B cell (primary cell): ENCODE data around the gene NOL9. TPM values are rescaled to one million over a fixed set of nuclear protein-coding genes. Genes with fewer than 3 reads are reported as not detected.

ENCODE experiments used
- ATAC-seq: fragments of 200-7000 bp; cut with Tn5 transposase; one replicate; pipeline ENCODE4 v1.10.0; 2021; ENCODE audit warnings: low read depth, mild to moderate bottlenecking, moderate number of reproducible peaks, moderate library complexity
- CTCF ChIA-PET: fragments of 350-600 bp; sonication (Branson Sonifier 250); formaldehyde crosslinking; loops from one replicate; lab custom pipeline; 2021; ENCODE audit warnings: antibody characterized with exemption, inconsistent platforms; lab: Charles Lee
- POLR2A ChIA-PET: fragments of 350-600 bp; sonication (Branson Sonifier 250); formaldehyde crosslinking; loops from one replicate; lab custom pipeline; 2021; ENCODE audit warnings: antibody characterized with exemption; lab: Charles Lee
- DNase-seq: peaks from one replicate; pipeline ENCODE4 v3.0.0; 2013
- H2AFZ ChIP-seq: 2 replicates; pipeline ENCODE4 v1.6.1; 2012; ENCODE audit warnings: mild to moderate bottlenecking, low read depth, low read length; ENCODE audit not compliant: insufficient read depth, poor library complexity, severe bottlenecking
- H3K27ac ChIP-seq, 2 donors: 1 replicate in 1 of 2; 2 replicates in 1 of 2; pipeline ENCODE4 v1.5.1; 2012 to 2013; ENCODE audit warnings: low read length in 2 of 2, mild to moderate bottlenecking in 2 of 2, moderate library complexity in 1 of 2
- H3K27me3 ChIP-seq, 4 experiments: fragments of 200-600 bp in 1 of 4; sonication (generic) in 1 of 4; replicated peaks in 1 of 4; 1 replicate in 2 of 4; 2 replicates in 2 of 4; pipeline versions ENCODE4 v1.6.1 to v1.7.0; 2013 to 2016; ENCODE audit warnings: low read length in 3 of 4, mild to moderate bottlenecking in 2 of 4, mixed read lengths in 1 of 4, moderate library complexity in 1 of 4; ENCODE audit not compliant: insufficient read depth in 4 of 4, control insufficient read depth in 3 of 4; ENCODE audit errors: control extremely low read depth in 1 of 4
- H3K36me3 ChIP-seq, 2 experiments: replicated peaks in 1 of 2; 1 replicate in 1 of 2; 2 replicates in 1 of 2; pipeline versions ENCODE4 v1.6.1 to v1.7.1; 2013; ENCODE audit warnings: low read length in 1 of 2; ENCODE audit not compliant: insufficient read depth in 2 of 2, control insufficient read depth in 1 of 2; ENCODE audit errors: control extremely low read depth in 1 of 2, extremely low read depth in 1 of 2
- H3K4me1 ChIP-seq, 2 donors: fragments of 200-600 bp in 1 of 2; sonication (generic) in 1 of 2; 1 replicate in 1 of 2; 2 replicates in 1 of 2; pipeline versions ENCODE4 v1.5.1 to v1.6.1; 2013 to 2017; ENCODE audit warnings: low read length in 2 of 2; ENCODE audit not compliant: control insufficient read depth in 2 of 2, insufficient read depth in 2 of 2
- H3K4me2 ChIP-seq: replicated peaks from 2 replicates; pipeline ENCODE3; 2012; ENCODE audit warnings: mild to moderate bottlenecking, low read depth, low read length; ENCODE audit not compliant: poor library complexity, severe bottlenecking
- H3K4me3 ChIP-seq, 5 experiments: fragments of 200-600 bp in 1 of 5; sonication (generic) in 1 of 5; 1 replicate in 3 of 5; 2 replicates in 2 of 5; pipeline versions ENCODE4 v1.5.1 to v1.7.0; 2011 to 2016; ENCODE audit warnings: low read length in 4 of 5, mild to moderate bottlenecking in 4 of 5, low read depth in 2 of 5, control low read depth in 1 of 5, moderate library complexity in 1 of 5; ENCODE audit not compliant: insufficient read depth in 1 of 5; ENCODE audit errors: control extremely low read depth in 1 of 5, extremely low read depth in 1 of 5
- H3K79me2 ChIP-seq: fragments of 200-600 bp; sonication (generic); one replicate; pipeline ENCODE4 v1.6.0; 2016; ENCODE audit warnings: low read length; ENCODE audit not compliant: control insufficient read depth, insufficient read depth
- H3K9ac ChIP-seq: fragments of 200-600 bp; sonication (generic); 2 replicates; pipeline ENCODE4 v1.6.1; 2017; ENCODE audit warnings: mild to moderate bottlenecking, low read length, moderate library complexity
- H3K9me3 ChIP-seq, 3 donors: one replicate each; pipeline versions ENCODE4 v1.6.1 to v1.7.1; 2013; ENCODE audit warnings: low read length in 2 of 3; ENCODE audit not compliant: control insufficient read depth in 2 of 3, insufficient read depth in 1 of 3; ENCODE audit errors: control extremely low read depth in 1 of 3
- H4K20me1 ChIP-seq: 2 replicates; pipeline ENCODE4 v1.6.0; 2012; ENCODE audit warnings: mild to moderate bottlenecking, low read length; ENCODE audit not compliant: insufficient read depth, control insufficient read depth, poor library complexity, severe bottlenecking
- H3K27ac Mint-ChIP-seq: one replicate; pipeline ENCODE4 v1.8.0; 2021; ENCODE audit warnings: mixed read lengths
- H3K27me3 Mint-ChIP-seq: one replicate; pipeline ENCODE4 v1.8.0; 2021; ENCODE audit warnings: mixed read lengths
- H3K4me1 Mint-ChIP-seq: one replicate; pipeline ENCODE4 v1.8.0; 2021; ENCODE audit warnings: mixed read lengths
- H3K4me3 Mint-ChIP-seq: one replicate; pipeline ENCODE4 v1.8.0; 2021; ENCODE audit warnings: mixed read lengths
- H3K9me3 Mint-ChIP-seq: one replicate; pipeline ENCODE4 v1.8.0; 2022; ENCODE audit warnings: mixed read lengths; ENCODE audit not compliant: insufficient read depth
- CTCF ChIP-seq: fragments of 200-600 bp; IDR thresholded peaks from one replicate; pipeline ENCODE4 v1.8.0; 2022; ENCODE audit warnings: antibody characterized with exemption, mild to moderate bottlenecking
- EZH2 ChIP-seq: IDR thresholded peaks from 2 replicates; pipeline ENCODE4 v1.6.1; 2012; ENCODE audit warnings: borderline replicate concordance, low read depth, mild to moderate bottlenecking, moderate library complexity, low read length; ENCODE audit not compliant: insufficient read depth, poor library complexity, severe bottlenecking
- WGBS: methylation state at CpG from one replicate; pipeline ENCODE4 v1.1.5; 2013; ENCODE audit warnings: missing lambda C conversion rate; ENCODE audit not compliant: insufficient coverage; 5-methylcytosine and 5-hydroxymethylcytosine counted together
- intact Hi-C: fragments of 100-400 bp; cut with micrococcal nuclease; formaldehyde crosslinking; loops from one replicate; pipeline ENCODE4 v1.10.0; 2022
- polyA plus RNA-seq: library from polyadenylated mRNA; depleted of rRNA; stranded (reverse); fragments of >200 nt; gene quantifications from 2 replicates; pipeline ENCODE4 v1.2.3, GENCODE V29; 2012
- total RNA-seq, 2 donors: library from RNA; stranded (reverse); fragments of 120-200 nt in 1 of 2; gene quantifications; 1 replicate in 1 of 2; 2 replicates in 1 of 2; pipeline versions ENCODE4 v1.2.3 to v1.2.4, GENCODE V29; 2013 to 2022

Gene NOL9
- total and polyA plus RNA-seq, 2 donors (not counting 1 experiment from before 2014, with no cell fraction given), result 23.8 to 49.5 TPM

- CTCF ChIA-PET, result no interaction called here
- H3K4me3 Mint-ChIP-seq, result no peak overlapping the region
- no peak for ATAC-seq
- Histone ChIP-seq H3K79me2 (peaks cover 19% of the 10 kb centered on the region), H3K27me3 (no peaks in the 10 kb centered on the region), H4K20me1 (peaks cover 62% of the 10 kb centered on the region), H2AFZ (no peak overlapping the region), H3K4me2 (no peak overlapping the region), H3K4me1 (peaks cover 0 to 18% of the 10 kb centered on the region in 2 donors), H3K9ac (no peak overlapping the region), H3K36me3 (peaks cover 0 to 44% of the 10 kb centered on the region in 2 experiments), H3K4me3 (no peak overlapping the region), H3K27ac (no peak overlapping the region), H3K9me3 (no peaks in the 10 kb centered on the region)
- POLR2A ChIA-PET, result no interaction called here
- WGBS, result 91% methylated on average over 24 of the region's 25 CpGs
- no peak for TF ChIP-seq EZH2
- TF ChIP-seq CTCF, result no peak
- no peaks in the 10 kb centered on the region for H3K9me3 Mint-ChIP-seq
- peaks cover 8% of the 10 kb centered on the region for H3K4me1 Mint-ChIP-seq
- no peak for DNase-seq
- no peak overlapping the region for H3K27ac Mint-ChIP-seq
- intact Hi-C loops, result no loop called here
- no peaks in the 10 kb centered on the region for H3K27me3 Mint-ChIP-seq
Measured at GRCh38 chr1:6588128-6588892, 34.0 kb upstream of the NOL9 start.

- ChIA-PET POLR2A (interaction anchor here (0.6 kb wide), 1 partner anchor 65 kb away, joined by 8 read pairs; no protein-coding TSS in a partner anchor), CTCF (no interaction called here)
- peaks cover 0 to 21% of the 10 kb centered on the region in 2 donors for H3K4me1 ChIP-seq
- H3K9me3 ChIP-seq, result no peaks in the 10 kb centered on the region
- no peak overlapping the region for H3K4me3 Mint-ChIP-seq
- H3K9me3 Mint-ChIP-seq, result no peaks in the 10 kb centered on the region
- peaks cover 10% of the 10 kb centered on the region for H3K4me1 Mint-ChIP-seq
- WGBS, result 21% methylated on average over 13 of the region's 13 CpGs
- H3K27me3 Mint-ChIP-seq, result no peaks in the 10 kb centered on the region
- H3K9ac ChIP-seq, result no peak overlapping the region
- H3K27ac ChIP-seq, result no peak overlapping the region
- H3K4me3 ChIP-seq, result no peak overlapping the region
- H4K20me1 ChIP-seq, result peaks cover 57% of the 10 kb centered on the region
- DNase-seq, result no peak
- H3K36me3 ChIP-seq, result peaks cover 0 to 38% of the 10 kb centered on the region in 2 experiments
- intact Hi-C loops, result no loop called here
- TF ChIP-seq EZH2 (no peak), CTCF (no peak)
- peaks cover 22% of the 10 kb centered on the region for H3K79me2 ChIP-seq
- no peak overlapping the region for H2AFZ ChIP-seq
- no peak for ATAC-seq
- H3K27ac Mint-ChIP-seq, result no peak overlapping the region
- H3K27me3 ChIP-seq, result no peaks in the 10 kb centered on the region
- H3K4me2 ChIP-seq, result no peak overlapping the region
Measured at GRCh38 chr1:6587261-6588005, 33.1 kb upstream of the NOL9 start.
